H7 (cell line): ENCODE measurements around the gene IGFBPL1. TPM values are rescaled to one million over a fixed set of nuclear protein-coding genes. Genes with fewer than 3 reads are reported as not detected.
"Not testable (repeated sequence)": the region's sequence is repeated elsewhere in the genome, so short reads cannot be mapped to it uniquely, and the experiment has no call there.

Source experiments
- DNase-seq: peaks from one replicate; pipeline ENCODE4 v3.0.0; 2012
- H3K27me3 ChIP-seq: 2 replicates; pipeline ENCODE4 v1.6.0; 2011; ENCODE audit warnings: mild to moderate bottlenecking, low read length; ENCODE audit not compliant: control insufficient read depth, insufficient read depth
- H3K36me3 ChIP-seq: replicated peaks from 2 replicates; pipeline ENCODE4 v1.5.1; 2011; ENCODE audit warnings: low read length; ENCODE audit not compliant: control insufficient read depth, insufficient read depth
- H3K4me3 ChIP-seq: 2 replicates; pipeline ENCODE4 v1.5.1; 2011; ENCODE audit warnings: low read depth, mild to moderate bottlenecking, control low read depth, low read length, moderate library complexity; ENCODE audit not compliant: insufficient read depth
- total RNA-seq: library from RNA; depleted of rRNA; stranded (reverse); fragments of >200 nt; shearing (Covaris generic); gene quantifications from 2 replicates; pipeline ENCODE4 v1.2.3, GENCODE V29; 2014

Gene IGFBPL1
- total RNA-seq, 1 experiment from 2014 or later, result 86.4 TPM

DNA sequence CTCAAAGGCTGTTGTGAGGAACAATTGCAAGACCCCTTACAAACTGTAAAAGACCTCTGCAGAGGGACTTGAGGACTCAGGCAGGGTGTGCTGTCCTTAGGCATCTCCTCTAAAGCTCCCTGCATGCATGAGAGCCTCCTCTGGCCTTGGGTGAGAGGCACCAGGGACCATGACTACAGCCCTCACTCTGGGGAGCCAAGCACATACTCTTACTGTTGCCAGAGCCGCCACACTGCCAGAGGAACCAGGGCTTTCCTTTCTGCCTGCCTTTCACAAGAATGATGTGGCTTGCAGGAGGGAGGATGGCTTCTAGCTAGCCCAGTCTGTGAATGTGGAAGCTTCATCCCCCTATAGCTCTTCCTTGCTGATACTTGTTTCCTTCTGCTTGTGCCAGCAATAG is 5.9 kb downstream of the IGFBPL1 start:
- DNase-seq, result no peak
- H3K4me3 ChIP-seq, result no peak overlapping the region
- H3K36me3 ChIP-seq, result no peaks in the 10 kb centered on the region
- H3K27me3 ChIP-seq, result peaks cover 6% of the 10 kb centered on the region

DNA sequence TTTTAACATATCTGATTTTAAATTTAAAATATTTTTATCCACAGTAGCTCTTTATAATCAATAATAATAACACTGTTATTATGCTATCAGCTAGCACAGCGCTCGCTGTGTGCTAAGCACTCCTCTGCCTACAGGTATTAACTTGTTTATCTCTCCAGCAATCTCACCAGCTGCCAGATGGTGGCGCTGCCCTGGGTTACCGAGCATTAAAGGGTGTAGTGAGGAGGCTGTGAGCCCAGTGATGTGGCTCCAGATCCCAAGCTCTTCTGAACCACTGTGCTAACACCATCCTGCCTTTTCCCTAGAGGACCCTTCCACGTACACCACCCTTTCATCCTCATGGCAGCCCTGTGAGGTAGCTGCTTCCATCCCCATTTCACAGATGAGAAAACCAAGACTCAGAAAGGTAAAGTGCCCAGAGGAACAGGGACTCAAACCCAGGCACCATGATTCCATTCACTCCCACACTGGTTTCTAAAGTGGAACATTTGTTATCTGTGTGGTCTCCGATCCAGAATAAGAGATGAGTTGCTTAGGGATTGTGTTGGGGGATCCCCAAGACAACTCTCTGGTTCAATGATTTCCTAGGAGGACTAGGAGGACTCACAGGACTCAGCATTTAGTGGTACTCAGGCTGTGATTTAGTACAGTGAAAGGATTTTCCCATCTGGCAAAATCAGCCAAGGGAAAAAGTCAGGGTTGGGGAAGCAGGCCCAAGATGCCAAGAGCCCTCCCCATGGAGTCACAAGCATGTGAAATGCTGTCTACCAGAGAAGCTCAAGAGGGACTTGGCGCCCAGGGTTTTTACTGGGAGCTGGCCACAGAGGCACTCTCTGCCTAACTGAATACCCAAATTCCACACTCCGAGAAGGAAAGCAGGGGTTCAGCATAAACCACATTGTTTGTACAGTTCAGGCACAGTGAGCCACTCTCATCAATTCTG is 7.0 kb downstream of the IGFBPL1 start:
- Histone ChIP-seq H3K27me3 (no peaks in the 10 kb centered on the region), H3K36me3 (no peaks in the 10 kb centered on the region), H3K4me3 (no peak overlapping the region)
- peak; percentile 79 for DNase-seq

GRCh38 chr9:38416461-38416860 is 7.8 kb downstream of the IGFBPL1 start:
- Histone ChIP-seq H3K36me3 (no peaks in the 10 kb centered on the region), H3K4me3 (no peak overlapping the region), H3K27me3 (no peaks in the 10 kb centered on the region)
- DNase-seq, result no peak

DNA sequence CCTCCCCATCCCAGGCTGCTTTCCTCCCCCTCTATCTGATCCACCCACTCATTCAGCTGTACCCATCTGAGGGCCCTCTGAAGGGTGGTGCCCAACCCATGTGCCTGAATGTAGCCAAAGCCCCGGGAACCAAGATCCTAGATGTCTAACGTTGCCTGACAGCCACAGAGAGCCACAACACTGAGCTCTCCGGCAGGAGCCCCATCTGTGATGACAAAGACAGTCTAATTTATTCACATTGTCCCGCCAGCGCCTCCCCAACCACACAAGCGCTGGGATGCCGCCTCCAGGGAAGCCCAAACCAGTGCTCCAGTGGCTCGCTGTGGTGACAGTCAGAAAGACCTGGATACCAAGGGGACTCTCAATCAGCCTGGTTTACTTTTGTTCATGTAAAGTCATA is 8.4 kb downstream of the IGFBPL1 start:
- Histone ChIP-seq H3K4me3 (no peak overlapping the region), H3K36me3 (no peaks in the 10 kb centered on the region), H3K27me3 (no peaks in the 10 kb centered on the region)
- DNase-seq, result no peak

GRCh38 chr9:38414040-38414723 is 10.1 kb downstream of the IGFBPL1 start:
- H3K4me3 ChIP-seq, result no peak overlapping the region
- H3K27me3 ChIP-seq, result no peaks in the 10 kb centered on the region
- no peak for DNase-seq
- no peaks in the 10 kb centered on the region for H3K36me3 ChIP-seq

DNA sequence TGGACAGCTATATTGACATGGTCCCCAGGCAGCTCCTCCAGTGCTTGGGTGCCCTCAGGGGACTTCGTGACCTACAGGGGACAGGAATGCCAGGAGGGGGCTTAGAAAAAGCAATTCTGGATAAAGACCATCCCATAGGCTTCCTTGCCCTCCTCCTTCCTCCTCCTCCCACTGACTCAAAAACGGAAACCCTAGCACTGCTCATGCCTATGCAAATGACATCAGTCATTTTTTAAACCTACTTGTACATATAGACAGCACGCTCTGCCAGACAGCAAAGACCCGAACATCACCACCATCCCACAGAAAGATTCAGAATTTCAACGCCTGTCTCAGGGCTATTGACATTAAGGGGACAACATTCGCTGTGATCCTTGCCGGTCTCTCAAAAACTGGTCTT is 11.0 kb downstream of the IGFBPL1 start:
- no peaks in the 10 kb centered on the region for H3K27me3 ChIP-seq
- DNase-seq, result no peak
- no peak overlapping the region for H3K4me3 ChIP-seq
- no peaks in the 10 kb centered on the region; the same call in 1 of the 2 replicates for H3K36me3 ChIP-seq

DNA sequence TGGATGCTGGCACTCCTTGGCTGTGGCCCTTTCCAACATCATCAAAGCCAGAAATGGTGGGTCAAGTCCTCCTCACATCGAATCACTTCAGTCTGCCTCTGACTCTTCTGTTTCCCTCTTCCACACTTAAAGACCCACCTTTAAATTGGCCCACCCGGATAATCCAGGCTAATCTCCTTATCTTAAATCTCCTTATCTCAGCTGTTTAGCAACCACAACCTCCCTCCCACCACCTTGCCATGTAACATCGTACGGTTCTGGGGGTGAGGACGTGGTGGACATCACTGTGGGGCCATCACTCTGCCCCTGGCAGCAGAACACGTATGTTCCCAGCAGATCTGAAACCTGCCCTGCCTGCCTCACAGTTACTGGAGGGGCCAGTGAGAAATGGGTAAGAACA is 11.5 kb downstream of the IGFBPL1 start:
- H3K27me3 ChIP-seq, result no peaks in the 10 kb centered on the region
- H3K36me3 ChIP-seq, result no peaks in the 10 kb centered on the region; the same call in 1 of the 2 replicates
- H3K4me3 ChIP-seq, result no peak overlapping the region
- DNase-seq, result no peak

- no peaks in the 10 kb centered on the region for H3K27me3 ChIP-seq
- no peak for DNase-seq
- H3K4me3 ChIP-seq, result no peak overlapping the region
- H3K36me3 ChIP-seq, result no peaks in the 10 kb centered on the region; the same call in 1 of the 2 replicates
These were observed 15.5 kb downstream of the IGFBPL1 start for GRCh38 chr9:38408719-38409118.

- DNase-seq, result no peak
- Histone ChIP-seq H3K4me3 (no peak overlapping the region), H3K27me3 (no peaks in the 10 kb centered on the region), H3K36me3 (no peaks in the 10 kb centered on the region; the same call in 1 of the 2 replicates)
These were observed 17.6 kb downstream of the IGFBPL1 start for GRCh38 chr9:38406476-38407186.

DNA sequence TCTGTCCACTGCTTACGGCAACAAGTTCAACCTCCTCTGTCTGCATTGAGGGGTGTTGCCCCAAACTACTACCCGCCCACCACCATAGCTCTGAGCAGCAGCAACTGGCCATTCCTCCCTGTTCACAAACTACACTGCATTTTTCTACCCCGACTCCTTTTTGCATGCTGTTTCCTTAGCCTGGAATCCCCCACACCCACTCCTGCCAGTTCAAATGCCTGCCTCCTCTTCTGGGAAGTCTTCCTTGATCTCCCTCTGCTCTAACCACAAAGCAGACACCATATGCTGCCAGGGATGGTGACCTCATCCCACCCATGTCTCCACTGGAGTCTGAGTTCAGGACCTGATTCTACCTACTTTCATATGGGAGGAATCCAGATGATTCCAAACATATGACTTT is 18.5 kb downstream of the IGFBPL1 start:
- DNase-seq, result no peak
- Histone ChIP-seq H3K36me3 (no peaks in the 10 kb centered on the region; the same call in 1 of the 2 replicates), H3K4me3 (no peak overlapping the region), H3K27me3 (no peaks in the 10 kb centered on the region)

DNA sequence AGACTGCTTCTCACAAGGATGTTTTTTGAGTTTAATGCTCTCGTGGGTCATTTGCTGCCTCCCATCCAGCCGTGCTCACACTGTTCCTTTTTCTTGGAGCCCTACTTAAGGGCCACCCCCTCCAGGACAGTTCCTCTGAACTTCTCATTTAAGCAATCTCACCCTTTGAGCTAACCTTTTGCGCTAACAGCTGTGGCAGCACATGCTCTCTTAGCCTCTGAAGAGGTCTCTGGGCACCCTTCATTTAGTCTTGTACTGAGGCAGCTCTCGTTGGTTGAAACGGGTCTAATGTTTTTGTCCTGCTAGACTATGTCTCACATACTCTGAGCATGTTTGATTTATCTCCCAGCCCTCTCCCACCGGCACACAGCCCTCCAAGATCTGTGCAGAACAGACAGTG is 19.9 kb downstream of the IGFBPL1 start:
- DNase-seq, result no peak
- no peaks in the 10 kb centered on the region for H3K27me3 ChIP-seq
- H3K36me3 ChIP-seq, result no peaks in the 10 kb centered on the region; the same call in 1 of the 2 replicates
- no peak overlapping the region for H3K4me3 ChIP-seq

- H3K27me3 ChIP-seq, result no peaks in the 10 kb centered on the region
- no peak overlapping the region for H3K4me3 ChIP-seq
- H3K36me3 ChIP-seq, result peaks cover 7% of the 10 kb centered on the region
- DNase-seq, result no peak
These were observed 22.3 kb downstream of the IGFBPL1 start for GRCh38 chr9:38401994-38402393.

DNA sequence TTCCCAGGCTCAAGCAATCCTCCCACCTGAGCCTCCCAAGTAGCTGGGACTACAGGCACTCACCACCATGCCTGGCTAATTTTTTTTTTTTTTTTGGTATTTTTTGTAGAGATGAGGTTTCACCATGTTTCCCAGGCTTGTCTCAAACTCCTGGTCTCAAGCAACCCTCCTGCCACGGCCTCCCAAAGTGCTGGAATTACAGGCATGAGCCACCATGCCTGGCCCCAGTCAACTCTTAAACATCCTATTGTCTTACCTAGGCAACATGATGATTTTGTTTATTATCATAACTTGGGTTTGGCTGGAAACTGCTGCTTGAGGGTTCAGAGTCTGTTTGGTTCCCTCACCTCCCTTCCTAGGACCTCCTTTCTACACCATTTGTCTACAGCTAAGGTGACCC is 25.1 kb downstream of the IGFBPL1 start:
- H3K27me3 ChIP-seq, H3K4me3 ChIP-seq, DNase-seq: not testable (repeated sequence)
- H3K36me3 ChIP-seq, result peaks cover 22% of the 10 kb centered on the region

GRCh38 chr9:38396371-38396671 is 27.9 kb downstream of the IGFBPL1 start:
- H3K27me3 ChIP-seq, result peaks cover 3% of the 10 kb centered on the region; the same call in 1 of the 2 replicates
- H3K4me3 ChIP-seq, result no peak overlapping the region
- no peak for DNase-seq
- H3K36me3 ChIP-seq, result peaks cover 22% of the 10 kb centered on the region
